Activated effector memory CD4-positive, alpha-beta T cell treated with anti-CD3 and anti-CD28 coated beads, Interleukin-2, amount 50 U/mL, for 16 hours (primary cell): ENCODE data around the gene PLXNA2.

Source experiments
- DNase-seq: peaks from one replicate; pipeline ENCODE4 v3.0.0-alpha.2; 2020

Gene PLXNA2

GRCh38 chr1:208203848-208204609, 40.2 kb downstream of the PLXNA2 start:
- no peak for DNase-seq

DNA sequence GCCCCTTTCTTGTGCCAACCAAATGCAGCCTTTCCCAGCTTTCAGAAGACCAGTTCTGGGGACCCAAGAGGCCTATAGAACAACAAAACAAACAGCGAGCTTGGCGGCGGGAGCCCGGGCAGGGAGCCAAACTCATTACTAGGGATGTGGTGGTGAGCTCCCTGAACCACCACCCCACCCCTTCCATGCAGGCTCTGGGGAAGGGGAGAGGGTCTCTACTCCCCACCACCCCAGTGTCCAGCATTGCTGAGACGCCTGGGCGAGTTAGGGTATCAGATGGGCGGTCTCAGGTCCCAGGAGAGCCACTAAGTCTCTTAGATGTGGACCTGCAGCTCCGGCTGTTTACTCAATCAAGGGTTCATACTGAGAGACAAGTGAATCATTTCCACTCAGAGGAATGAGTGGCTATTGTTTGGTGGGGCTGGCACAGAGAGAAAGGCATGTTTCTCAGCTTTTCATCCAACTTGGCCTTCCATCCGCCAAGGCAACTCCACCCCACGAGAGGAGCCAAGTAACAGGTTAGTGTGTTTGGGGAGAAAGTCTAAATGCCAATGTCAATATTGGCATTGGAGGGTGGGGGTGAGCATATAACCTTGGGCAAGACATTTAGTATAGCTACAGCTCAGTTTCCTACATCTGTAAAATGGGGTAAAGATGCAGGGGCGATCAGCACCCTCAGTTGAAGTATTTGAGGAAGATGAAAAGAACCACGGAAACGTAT, 40.9 kb downstream of the PLXNA2 start:
- DNase-seq: no peak

DNA sequence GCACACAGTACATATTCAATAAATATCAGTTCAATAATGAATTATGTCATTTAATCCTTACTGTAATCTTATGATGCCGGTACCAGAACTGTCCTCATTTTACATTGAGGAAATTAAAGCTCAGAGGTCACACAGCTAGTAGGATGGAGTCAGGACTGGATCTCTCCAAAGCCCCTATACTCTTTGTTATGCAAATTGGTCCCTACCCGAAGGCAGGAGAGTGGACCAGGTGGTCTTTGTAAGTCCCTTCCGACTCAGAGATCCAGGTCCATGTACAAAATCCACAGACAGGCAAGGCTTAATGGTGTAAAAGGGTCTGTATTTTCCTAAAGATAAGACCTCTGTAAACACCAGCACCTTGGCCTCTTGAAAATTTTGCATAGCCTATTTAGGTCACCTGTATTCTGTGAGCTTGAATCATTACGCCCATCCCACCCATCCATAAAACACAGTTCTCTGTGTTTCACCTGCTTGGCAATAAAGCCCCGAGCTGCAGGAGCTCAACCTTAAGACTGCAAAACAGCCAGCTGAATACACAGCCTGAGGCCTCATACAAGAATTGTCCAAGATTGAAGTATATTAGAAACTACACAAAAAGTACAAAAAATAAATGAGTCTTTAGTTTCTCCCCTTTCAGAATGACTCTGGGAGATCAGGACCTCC, 41.7 kb downstream of the PLXNA2 start:
- no peak for DNase-seq

GRCh38 chr1:208201229-208201628, 43.0 kb downstream of the PLXNA2 start:
- no peak for DNase-seq

DNA sequence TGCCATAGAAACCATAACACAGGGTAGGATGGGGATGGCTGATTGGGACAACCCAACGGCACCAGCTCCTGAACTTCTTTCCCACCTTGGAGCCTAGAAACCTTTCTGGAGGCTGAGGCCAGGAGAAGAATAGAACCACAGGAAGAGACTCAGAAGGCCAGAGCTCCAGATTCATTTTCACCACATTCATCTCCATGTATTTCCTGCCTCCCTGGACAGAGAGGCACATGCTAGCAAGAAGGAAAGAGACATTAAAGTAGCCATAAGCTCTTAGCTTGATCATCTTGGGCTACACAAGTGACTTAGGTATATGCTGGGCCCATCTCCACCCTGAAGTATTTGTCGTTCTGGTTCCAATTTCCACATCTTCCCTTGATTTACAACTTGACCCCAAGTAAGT, 44.1 kb downstream of the PLXNA2 start:
- no peak for DNase-seq

DNA sequence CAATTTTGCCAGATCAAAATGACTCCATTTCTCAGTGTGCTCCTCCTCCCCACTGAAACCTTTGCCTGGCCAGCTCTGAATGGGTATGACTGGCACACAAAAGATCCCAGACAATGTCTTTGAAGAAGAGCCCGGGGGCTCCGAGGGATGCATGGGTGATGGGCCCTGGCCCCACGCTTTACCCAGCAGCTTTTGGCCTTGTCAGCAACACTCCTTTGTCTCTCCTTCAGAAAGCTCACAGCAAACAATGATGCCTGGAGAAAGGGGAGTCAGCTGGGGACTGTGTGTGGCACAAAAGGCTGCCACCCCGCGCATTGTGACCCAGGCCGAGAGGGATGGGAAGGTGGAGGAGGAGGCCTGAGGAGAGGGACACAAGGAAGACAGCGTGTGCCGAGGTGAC, 45.9 kb downstream of the PLXNA2 start:
- no peak for DNase-seq

DNA sequence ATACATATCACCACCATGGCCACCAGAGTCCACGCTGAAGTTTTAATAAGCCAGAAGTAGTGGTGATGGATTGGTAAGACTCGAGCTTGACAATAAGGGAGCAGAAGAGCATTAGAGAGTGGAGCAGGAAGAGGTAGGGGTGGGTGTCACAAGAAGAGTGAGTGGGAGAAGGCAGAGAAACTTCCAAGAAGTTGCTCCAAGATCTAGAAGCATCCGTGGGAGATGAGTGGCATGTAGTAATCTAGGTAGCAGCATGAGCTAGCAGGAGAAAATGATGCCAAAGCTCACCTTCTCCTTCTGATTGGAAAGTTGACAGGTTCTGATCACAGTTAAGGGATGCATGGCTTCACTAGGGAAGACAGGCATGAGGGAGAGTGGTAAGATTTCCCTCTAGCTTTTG, 49.2 kb downstream of the PLXNA2 start:
- DNase-seq: no peak

DNA sequence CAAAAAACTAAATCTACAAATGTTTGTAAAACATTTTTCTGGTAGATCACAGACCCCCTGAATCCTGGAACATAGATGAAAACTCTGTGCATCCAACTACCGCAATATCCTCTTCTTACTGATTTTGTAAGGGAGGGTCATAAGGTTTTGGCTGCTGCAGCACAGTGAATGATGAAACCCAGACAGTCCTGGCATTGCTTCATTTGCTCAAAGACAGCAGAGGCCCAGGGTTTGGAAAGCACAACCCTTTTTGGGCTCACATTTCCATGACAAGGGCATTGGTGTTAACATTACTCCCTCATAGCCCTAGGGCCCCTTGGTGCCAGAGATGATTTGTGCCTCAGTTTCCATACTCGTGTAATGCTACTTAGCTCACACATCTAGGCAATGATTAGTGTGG, 51.2 kb downstream of the PLXNA2 start:
- no peak for DNase-seq

DNA sequence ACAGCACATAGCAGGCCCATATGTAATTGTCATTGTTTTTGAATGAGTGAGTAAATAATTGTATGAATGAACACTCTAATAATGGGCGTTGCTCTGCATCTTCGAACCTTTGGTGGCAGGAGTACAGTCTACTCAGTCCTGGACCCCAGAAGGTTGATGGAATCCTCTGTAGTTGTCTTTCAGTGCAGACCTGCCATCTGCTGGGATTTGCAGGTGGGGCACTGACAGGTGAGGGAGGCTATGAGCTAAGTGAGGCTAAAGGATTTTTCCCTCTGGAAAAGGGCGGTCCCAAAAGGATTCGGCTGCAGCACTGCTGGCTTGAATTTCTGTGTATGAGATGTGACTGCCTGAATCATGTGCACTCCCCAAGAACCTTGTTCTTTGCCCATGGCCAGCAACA, 53.4 kb downstream of the PLXNA2 start:
- no peak for DNase-seq

- DNase-seq: no peak
These were observed 54.5 kb downstream of the PLXNA2 start for GRCh38 chr1:208189716-208190115.

DNA sequence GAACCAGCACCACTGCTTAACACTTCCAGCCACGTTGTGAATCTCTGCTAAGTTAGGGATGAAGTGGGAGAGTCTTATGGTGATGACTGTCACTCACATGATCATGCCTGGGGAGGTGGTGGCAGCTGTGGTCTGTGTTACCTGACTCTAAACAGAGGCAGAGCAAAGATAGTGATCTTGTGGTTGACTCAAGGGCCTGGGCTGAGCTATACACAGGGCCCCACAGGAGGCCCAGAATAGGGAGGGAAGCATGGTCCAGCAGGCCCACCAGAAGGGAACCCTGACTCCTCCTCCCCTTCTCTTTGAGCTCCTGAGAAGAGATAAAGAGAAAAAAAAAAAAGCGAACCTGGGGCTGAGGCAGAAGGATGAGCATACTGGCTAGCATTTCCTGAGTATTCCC, 55.0 kb downstream of the PLXNA2 start:
- DNase-seq: no peak

- no peak for DNase-seq
These were observed 55.6 kb downstream of the PLXNA2 start for GRCh38 chr1:208188607-208189006.

- DNase-seq: no peak
These were observed 56.6 kb downstream of the PLXNA2 start for GRCh38 chr1:208187499-208188041.

DNA sequence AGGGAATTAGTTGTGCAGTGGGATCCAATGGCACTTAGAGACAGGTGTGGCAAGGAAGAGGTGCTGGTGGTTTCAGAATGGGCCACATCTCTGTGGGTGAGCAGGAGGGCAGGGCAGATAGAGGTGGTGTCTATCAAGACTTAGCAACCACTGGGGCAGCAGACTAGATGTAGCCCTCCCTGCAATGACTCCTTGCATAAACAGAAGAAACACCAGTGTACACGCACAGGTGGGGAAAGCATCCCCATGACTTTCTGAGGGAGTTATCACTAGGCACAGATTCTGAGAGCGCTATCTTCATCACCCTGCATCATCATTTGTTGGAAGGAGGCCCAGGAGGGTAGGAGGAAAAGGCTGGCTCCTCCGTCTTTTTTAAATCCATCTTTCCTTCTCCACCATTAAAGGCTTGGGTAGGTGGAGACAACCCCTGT, 58.4 kb downstream of the PLXNA2 start:
- DNase-seq: no peak

- DNase-seq: no peak
These were observed 59.1 kb downstream of the PLXNA2 start for GRCh38 chr1:208184966-208185654.

- DNase-seq: no peak
These were observed 59.9 kb downstream of the PLXNA2 start for GRCh38 chr1:208183977-208184911.

GRCh38 chr1:208182880-208183645, 61.1 kb downstream of the PLXNA2 start:
- no peak for DNase-seq

DNA sequence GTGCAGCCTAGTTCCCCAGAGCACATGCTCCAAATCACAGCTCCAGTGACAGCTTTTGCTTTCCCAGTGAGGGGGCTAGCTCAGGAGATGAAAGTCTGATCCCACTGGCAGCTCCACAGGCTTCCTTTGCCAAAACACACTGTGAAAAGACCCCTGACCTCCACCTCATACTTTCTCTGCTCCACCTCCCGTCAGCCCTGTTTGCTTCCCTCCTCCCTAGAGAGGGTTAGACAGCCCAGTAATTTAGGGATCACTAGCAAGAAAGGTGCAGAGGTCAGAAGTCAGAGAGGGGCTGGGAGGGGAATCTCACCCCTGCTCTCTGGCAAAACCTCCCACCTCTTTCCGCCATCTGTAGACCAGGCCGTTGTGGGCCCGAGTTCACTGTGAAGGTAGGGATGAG, 62.8 kb downstream of the PLXNA2 start:
- no peak for DNase-seq

DNA sequence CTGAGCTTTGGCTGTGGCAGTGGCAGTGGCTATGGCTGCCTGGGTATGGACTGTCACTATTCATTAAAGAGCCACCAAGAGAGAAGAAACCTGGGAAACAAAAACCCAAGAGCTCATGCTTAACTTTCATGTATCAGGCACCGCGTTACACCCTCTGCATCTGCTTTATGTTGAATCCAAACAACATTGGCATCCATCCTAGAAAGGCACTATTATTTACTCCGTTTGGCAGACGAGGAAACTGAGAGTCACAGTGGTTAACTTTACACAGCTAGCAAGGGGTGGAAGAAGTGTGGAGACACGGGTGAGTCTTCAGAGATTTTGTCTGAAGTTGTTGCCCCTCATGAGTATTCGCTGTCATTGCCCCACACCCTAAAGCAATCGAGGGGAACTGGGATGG, 63.8 kb downstream of the PLXNA2 start:
- no peak for DNase-seq

DNA sequence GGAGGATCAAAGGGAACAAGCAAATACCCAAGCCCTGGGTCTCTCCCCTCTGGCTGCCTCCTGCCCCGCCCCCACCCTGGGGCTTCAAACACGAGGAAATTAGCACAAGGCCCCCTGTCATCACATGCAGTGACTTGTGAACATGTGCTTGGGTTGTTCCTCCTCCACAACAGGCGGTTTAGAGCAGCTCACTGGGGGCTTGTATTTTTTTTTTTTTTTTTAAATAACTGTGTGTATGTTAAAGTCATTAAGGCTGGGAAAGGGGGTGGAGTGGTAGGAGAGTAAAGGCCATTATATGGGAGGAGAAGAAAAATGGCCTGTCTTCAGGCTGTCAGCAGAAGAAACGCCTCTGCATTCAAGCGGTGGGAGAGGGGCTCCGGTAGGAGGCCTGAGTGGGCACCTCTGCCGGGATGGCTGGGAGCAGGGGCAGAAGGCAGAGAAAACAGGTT, 64.2 kb downstream of the PLXNA2 start:
- DNase-seq: no peak

- DNase-seq: no peak
These were observed 64.8 kb downstream of the PLXNA2 start for GRCh38 chr1:208179263-208179816.
